ENCODE data around the gene SPR.

DNA sequence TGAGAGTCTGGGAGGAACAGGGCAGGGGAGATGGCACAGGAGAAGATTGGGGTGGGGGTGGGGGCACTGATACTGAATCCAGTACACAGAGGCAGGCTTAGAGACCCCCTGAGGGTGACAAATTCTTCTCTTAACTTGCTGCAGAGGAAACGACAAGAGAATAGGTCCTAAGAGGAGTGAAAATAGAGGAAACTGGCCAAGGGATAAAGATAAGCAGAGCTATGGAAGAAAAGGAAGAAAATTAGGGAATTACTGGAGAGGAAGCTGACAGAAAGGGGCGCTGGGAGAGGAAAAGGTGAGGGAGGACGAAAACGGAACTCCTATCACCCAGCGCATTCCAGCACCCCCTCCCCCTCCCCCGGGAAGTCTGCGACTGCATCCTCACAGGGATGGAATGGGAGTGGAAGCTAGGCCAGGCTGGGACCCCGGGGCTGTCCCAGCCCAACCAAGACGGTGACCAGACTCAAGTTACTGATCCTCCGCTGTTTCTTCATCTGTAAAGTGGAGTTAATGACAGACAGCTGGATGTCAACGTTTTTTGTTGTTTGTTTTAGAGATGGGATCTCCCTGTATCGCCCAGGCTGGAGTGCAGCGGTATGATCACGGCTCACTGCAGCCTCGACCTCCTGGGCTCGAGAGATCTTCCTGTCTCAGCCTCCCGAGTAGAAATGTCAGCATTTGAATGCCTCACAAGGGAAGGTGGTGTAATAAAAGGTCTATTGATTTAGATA lies 27.5 kb downstream of the SPR start:
- TF ChIP-seq, protein P1, sequence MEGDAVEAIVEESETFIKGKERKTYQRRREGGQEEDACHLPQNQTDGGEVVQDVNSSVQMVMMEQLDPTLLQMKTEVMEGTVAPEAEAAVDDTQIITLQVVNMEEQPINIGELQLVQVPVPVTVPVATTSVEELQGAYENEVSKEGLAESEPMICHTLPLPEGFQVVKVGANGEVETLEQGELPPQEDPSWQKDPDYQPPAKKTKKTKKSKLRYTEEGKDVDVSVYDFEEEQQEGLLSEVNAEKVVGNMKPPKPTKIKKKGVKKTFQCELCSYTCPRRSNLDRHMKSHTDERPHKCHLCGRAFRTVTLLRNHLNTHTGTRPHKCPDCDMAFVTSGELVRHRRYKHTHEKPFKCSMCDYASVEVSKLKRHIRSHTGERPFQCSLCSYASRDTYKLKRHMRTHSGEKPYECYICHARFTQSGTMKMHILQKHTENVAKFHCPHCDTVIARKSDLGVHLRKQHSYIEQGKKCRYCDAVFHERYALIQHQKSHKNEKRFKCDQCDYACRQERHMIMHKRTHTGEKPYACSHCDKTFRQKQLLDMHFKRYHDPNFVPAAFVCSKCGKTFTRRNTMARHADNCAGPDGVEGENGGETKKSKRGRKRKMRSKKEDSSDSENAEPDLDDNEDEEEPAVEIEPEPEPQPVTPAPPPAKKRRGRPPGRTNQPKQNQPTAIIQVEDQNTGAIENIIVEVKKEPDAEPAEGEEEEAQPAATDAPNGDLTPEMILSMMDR (IDR thresholded peaks at IDR 0.05; ENCODE audit: low read length), result no peak
- no peak for TF ChIP-seq EZH2 (IDR thresholded peaks at IDR 0.05; ENCODE audit: borderline replicate concordance, low read length)

All from OCI-LY1 (cell line).